ENCODE data around the gene PERM1. TPM values are rescaled to one million over a fixed set of nuclear protein-coding genes. Genes with fewer than 3 reads are reported as not detected.

PERM1 gene
- total RNA-seq, 1 experiment from 2014 or later = not detected

DNA sequence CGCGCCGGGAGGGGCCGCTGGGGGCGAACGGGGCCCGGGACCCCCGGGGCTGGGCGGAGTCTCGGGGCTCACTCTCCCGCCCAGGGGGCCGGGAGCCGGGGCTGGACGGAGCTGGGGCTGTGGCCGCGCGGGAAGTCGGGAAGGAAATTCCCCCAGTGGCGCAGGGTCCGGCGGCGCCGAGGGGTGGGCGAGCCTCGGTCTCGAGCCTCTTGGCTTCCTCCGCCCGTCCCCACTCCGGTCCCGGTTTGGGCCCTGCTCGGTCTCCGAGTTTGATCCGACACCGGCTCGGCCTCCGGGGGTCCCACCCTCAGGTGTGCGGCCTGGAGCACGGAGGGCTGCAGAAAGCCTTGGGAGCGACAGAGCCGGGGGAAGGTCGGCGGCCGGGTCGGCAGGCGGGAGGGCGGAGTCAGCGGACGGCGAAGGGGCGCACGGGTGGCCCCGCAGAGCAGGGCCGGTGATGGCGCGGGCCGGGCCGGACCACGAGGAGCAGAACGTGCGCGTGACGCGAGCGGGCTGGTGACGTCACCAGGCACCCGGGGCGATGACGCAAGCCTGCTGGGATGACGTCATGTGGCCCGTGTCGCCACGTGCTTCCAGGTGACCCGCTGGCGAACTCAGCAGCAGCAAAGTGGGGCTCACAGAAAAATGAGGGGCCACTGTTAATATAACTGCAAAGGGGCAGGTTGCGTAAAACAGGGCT, 18.6 kb upstream of the PERM1 start (continued):
- TF ChIP-seq E2F5 (CRISPR knock-in tag; IDR thresholded peaks at IDR 0.05) (0 out of 2 replicates have a peak, but pooled peaks have one; percentile 13), ZBTB21 (CRISPR knock-in tag; IDR thresholded peaks at IDR 0.05; ENCODE audit: borderline replicate concordance) (peak; percentile 100), ZSCAN18 (CRISPR knock-in tag; IDR thresholded peaks at IDR 0.05) (no peak), EMX1 (CRISPR knock-in tag; IDR thresholded peaks at IDR 0.05) (no peak), CTCF (IDR thresholded peaks at IDR 0.05) (no peak), CREM (CRISPR knock-in tag; IDR thresholded peaks at IDR 0.05) (peak; percentile 95), GTF2I (CRISPR knock-in tag; conservative IDR thresholded peaks at IDR 0.05) (no peak), CREB1 (CRISPR knock-in tag; IDR thresholded peaks at IDR 0.05) (peak; percentile 75; the same call in 1 of the 2 replicates), SOX15 (CRISPR knock-in tag; IDR thresholded peaks at IDR 0.05) (no peak), SP1 (CRISPR knock-in tag; conservative IDR thresholded peaks at IDR 0.05) (peak; percentile 43; the same call in 1 of the 2 replicates), NR1H2 (CRISPR knock-in tag; IDR thresholded peaks at IDR 0.05) (no peak), ZNF121 (CRISPR knock-in tag; IDR thresholded peaks at IDR 0.05) (no peak), ETV6 (CRISPR knock-in tag; IDR thresholded peaks at IDR 0.05) (peak; percentile 62; the same call in 1 of the 2 replicates), FOXP1 (CRISPR knock-in tag; IDR thresholded peaks at IDR 0.05; ENCODE audit: borderline replicate concordance) (peak; percentile 86; the same call in 1 of the 2 replicates), KAT7 (CRISPR knock-in tag; IDR thresholded peaks at IDR 0.05; ENCODE audit: borderline replicate concordance) (no peak), ZBTB43 (CRISPR knock-in tag; IDR thresholded peaks at IDR 0.05) (no peak), ZNF232 (CRISPR knock-in tag; IDR thresholded peaks at IDR 0.05) (no peak), OVOL2 (CRISPR knock-in tag; IDR thresholded peaks at IDR 0.05; ENCODE audit: borderline replicate concordance) (no peak), TEAD4 (CRISPR knock-in tag; IDR thresholded peaks at IDR 0.05) (no peak), ZNF317 (CRISPR knock-in tag; IDR thresholded peaks at IDR 0.05; ENCODE audit: borderline replicate concordance, low read depth) (no peak), AR (CRISPR knock-in tag; IDR thresholded peaks at IDR 0.05) (no peak), ZNF138 (CRISPR knock-in tag; conservative IDR thresholded peaks at IDR 0.05) (no peak), MYBL2 (CRISPR knock-in tag; IDR thresholded peaks at IDR 0.05) (no peak), SMAD3 (CRISPR knock-in tag; IDR thresholded peaks at IDR 0.05; ENCODE audit: borderline replicate concordance) (no peak), ZNF396 (CRISPR knock-in tag; IDR thresholded peaks at IDR 0.05; ENCODE audit: borderline replicate concordance) (no peak), IRF2 (CRISPR knock-in tag; IDR thresholded peaks at IDR 0.05; ENCODE audit: borderline replicate concordance, low read depth) (no peak), JAZF1 (CRISPR knock-in tag; IDR thresholded peaks at IDR 0.05) (no peak)
- TF ChIP-seq, protein P1, sequence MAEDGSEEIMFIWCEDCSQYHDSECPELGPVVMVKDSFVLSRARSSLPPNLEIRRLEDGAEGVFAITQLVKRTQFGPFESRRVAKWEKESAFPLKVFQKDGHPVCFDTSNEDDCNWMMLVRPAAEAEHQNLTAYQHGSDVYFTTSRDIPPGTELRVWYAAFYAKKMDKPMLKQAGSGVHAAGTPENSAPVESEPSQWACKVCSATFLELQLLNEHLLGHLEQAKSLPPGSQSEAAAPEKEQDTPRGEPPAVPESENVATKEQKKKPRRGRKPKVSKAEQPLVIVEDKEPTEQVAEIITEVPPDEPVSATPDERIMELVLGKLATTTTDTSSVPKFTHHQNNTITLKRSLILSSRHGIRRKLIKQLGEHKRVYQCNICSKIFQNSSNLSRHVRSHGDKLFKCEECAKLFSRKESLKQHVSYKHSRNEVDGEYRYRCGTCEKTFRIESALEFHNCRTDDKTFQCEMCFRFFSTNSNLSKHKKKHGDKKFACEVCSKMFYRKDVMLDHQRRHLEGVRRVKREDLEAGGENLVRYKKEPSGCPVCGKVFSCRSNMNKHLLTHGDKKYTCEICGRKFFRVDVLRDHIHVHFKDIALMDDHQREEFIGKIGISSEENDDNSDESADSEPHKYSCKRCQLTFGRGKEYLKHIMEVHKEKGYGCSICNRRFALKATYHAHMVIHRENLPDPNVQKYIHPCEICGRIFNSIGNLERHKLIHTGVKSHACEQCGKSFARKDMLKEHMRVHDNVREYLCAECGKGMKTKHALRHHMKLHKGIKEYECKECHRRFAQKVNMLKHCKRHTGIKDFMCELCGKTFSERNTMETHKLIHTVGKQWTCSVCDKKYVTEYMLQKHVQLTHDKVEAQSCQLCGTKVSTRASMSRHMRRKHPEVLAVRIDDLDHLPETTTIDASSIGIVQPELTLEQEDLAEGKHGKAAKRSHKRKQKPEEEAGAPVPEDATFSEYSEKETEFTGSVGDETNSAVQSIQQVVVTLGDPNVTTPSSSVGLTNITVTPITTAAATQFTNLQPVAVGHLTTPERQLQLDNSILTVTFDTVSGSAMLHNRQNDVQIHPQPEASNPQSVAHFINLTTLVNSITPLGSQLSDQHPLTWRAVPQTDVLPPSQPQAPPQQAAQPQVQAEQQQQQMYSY (CRISPR knock-in tag; IDR thresholded peaks at IDR 0.05) = peak; percentile 59

All from WTC11 (cell line).